ENCODE measurements around the gene MCIDAS.

Gene MCIDAS

DNA sequence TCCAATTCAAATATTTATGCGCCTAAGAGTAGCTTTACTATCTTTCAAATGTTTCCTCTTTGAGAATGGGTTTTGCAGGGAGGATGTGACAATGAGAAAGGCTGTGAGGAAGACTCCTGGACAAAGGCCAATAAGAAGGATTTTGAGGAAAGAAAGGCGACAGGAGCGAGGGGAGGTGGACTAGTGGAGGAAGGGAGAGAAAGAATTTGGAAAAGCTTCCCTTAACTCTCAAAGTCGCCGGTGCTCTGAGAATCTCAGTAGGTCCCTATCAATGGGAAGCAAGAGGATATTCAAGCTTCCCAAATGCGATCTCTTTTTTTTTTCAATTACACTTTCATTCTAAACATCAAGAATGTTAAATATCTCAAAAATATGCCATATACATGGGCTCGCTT is 51.3 kb downstream of the MCIDAS start:
- H3K9ac ChIP-seq (ENCODE audit: low read length) = no peak overlapping the region
- no peak overlapping the region for H2AFZ ChIP-seq (ENCODE audit: low read depth, low read length, severe bottlenecking)
- H3K79me2 ChIP-seq (ENCODE audit: insufficient read depth, low read length) = no peaks in the 10 kb centered on the region
- no peak for TF ChIP-seq EZH2phosphoT487 (conservative IDR thresholded peaks at IDR 0.05; ENCODE audit: low read length)
- TF ChIP-seq, protein P1, sequence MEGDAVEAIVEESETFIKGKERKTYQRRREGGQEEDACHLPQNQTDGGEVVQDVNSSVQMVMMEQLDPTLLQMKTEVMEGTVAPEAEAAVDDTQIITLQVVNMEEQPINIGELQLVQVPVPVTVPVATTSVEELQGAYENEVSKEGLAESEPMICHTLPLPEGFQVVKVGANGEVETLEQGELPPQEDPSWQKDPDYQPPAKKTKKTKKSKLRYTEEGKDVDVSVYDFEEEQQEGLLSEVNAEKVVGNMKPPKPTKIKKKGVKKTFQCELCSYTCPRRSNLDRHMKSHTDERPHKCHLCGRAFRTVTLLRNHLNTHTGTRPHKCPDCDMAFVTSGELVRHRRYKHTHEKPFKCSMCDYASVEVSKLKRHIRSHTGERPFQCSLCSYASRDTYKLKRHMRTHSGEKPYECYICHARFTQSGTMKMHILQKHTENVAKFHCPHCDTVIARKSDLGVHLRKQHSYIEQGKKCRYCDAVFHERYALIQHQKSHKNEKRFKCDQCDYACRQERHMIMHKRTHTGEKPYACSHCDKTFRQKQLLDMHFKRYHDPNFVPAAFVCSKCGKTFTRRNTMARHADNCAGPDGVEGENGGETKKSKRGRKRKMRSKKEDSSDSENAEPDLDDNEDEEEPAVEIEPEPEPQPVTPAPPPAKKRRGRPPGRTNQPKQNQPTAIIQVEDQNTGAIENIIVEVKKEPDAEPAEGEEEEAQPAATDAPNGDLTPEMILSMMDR (IDR thresholded peaks at IDR 0.05; ENCODE audit: insufficient read depth, low read length, poor library complexity, severe bottlenecking) = no peak
- H3K4me3 ChIP-seq (ENCODE audit: insufficient read depth, low read length, poor library complexity, severe bottlenecking) = no peak overlapping the region
- H4K20me1 ChIP-seq (ENCODE audit: low read depth, low read length) = no peaks in the 10 kb centered on the region
- H3K9me3 ChIP-seq (ENCODE audit: insufficient read depth, low read length) = no peaks in the 10 kb centered on the region
- H3K36me3 ChIP-seq (ENCODE audit: low read length) = no peaks in the 10 kb centered on the region
- H3K27me3 ChIP-seq (ENCODE audit: low read length) = no peaks in the 10 kb centered on the region
- H3K9me2 ChIP-seq (replicated peaks; ENCODE audit: insufficient read depth, low read length) = no peaks in the 10 kb centered on the region
- H3K4me2 ChIP-seq (ENCODE audit: low read depth, low read length, poor library complexity, severe bottlenecking) = peak overlapping the region; percentile 57
- peaks cover 6% of the 10 kb centered on the region; the same call in 1 of the 2 replicates for H3F3A ChIP-seq (ENCODE audit: insufficient read depth)
- no peak overlapping the region for H3K27ac ChIP-seq (ENCODE audit: low read depth, low read length)

DNA sequence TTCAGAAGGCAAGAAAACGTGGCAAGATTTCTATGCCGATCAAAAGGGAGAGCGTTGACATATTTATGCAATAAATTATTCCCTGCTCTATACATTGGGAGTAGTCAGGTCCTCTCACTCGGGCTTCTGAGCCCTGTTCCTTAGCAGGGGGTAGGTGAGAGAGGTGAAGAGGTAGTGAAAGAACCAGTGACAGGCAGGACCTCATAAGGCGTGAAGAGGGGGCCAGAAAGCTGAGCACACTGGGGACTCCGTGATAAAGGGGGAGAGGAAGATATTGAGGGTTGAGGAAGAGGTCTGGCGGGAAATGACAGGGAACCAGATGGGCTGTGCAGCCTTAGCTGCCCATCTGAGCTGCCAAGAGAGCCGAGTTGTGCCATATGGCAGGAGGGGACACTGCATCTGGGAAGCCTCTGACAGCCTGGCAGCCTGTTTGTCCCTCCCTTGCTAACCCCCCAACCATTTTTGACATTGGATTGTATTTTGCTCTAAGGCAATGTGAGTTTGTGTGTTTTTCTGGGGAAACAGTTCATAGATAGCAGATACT is 53.4 kb downstream of the MCIDAS start:
- Histone ChIP-seq H3K27ac (ENCODE audit: low read depth, low read length) (no peak overlapping the region), H3K9me2 (replicated peaks; ENCODE audit: insufficient read depth, low read length) (no peaks in the 10 kb centered on the region), H3K9me3 (ENCODE audit: insufficient read depth, low read length) (no peaks in the 10 kb centered on the region), H3K27me3 (ENCODE audit: low read length) (no peaks in the 10 kb centered on the region), H3F3A (ENCODE audit: insufficient read depth) (peaks cover 6% of the 10 kb centered on the region; the same call in 1 of the 2 replicates), H3K4me3 (ENCODE audit: insufficient read depth, low read length, poor library complexity, severe bottlenecking) (peak overlapping the region; percentile 44), H3K79me2 (ENCODE audit: insufficient read depth, low read length) (no peaks in the 10 kb centered on the region), H3K4me2 (ENCODE audit: low read depth, low read length, poor library complexity, severe bottlenecking) (peak overlapping the region; percentile 68), H3K9ac (ENCODE audit: low read length) (peak overlapping the region; percentile 42), H3K36me3 (ENCODE audit: low read length) (no peaks in the 10 kb centered on the region), H4K20me1 (ENCODE audit: low read depth, low read length) (no peaks in the 10 kb centered on the region), H2AFZ (ENCODE audit: low read depth, low read length, severe bottlenecking) (peak overlapping the region; percentile 78)
- TF ChIP-seq, protein P1 (IDR thresholded peaks at IDR 0.05; ENCODE audit: insufficient read depth, low read length, poor library complexity, severe bottlenecking) = no peak
- no peak for TF ChIP-seq EZH2phosphoT487 (conservative IDR thresholded peaks at IDR 0.05; ENCODE audit: low read length)

DNA sequence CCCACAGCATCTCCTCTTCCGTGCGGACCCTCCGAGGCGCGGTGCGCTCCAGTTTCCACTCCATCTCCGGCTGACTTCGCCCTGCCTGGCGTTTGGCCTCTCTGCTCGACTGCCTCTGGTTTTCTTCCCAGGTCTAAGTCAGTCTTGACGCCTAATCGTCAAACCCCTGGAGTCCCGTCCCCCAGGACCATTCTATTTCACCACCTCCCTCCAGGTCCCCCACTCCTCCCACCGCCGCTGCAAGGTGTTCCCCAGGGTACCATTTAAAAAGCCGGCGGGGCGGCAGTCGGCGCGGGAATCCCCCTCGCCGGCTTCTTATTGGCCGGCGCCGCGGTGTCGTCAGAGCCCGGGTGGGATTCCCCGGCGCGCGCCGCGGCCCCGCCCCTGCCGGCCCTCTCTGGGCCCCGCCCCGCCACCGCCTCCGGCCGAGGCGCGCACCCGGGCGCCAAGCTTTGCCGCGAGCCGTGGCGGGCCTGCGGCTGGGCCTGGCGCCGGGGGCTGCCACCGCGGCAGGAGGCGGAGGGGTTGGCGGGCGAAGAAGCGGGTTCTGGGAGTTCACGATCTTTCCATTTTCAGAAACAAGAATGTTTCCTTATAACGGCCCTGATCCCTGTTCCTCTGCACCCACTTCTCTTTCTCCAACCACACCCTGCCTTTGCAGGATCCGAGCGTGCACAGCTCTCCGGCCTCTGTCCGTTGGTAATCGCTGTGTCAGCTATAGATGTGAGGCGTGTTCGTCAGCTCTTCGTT is 54.0 kb downstream of the MCIDAS start, which contains the start of gene CDC20B:
TSS of gene CDC20B (minus strand) at position 241 of the 750 bp plus-strand sequence. CDS start at position 64, 177 bp downstream.
- H3K27ac ChIP-seq (ENCODE audit: low read depth, low read length) = no peak within 1 kb of the TSS
- H3K9ac ChIP-seq (ENCODE audit: low read length) = peak within 1 kb of the TSS; percentile 42

More for the DNA sequence above, 54.0 kb downstream of the MCIDAS start, which contains the start of gene CDC20B:
- Histone ChIP-seq H3K79me2 (ENCODE audit: insufficient read depth, low read length) (no peaks in the 10 kb centered on the region), H3K4me2 (ENCODE audit: low read depth, low read length, poor library complexity, severe bottlenecking) (peak within 1 kb of the TSS; percentile 68), H3K4me3 (ENCODE audit: insufficient read depth, low read length, poor library complexity, severe bottlenecking) (peak within 1 kb of the TSS; percentile 56), H3K36me3 (ENCODE audit: low read length) (no peaks in the 10 kb centered on the region), H3K9me2 (replicated peaks; ENCODE audit: insufficient read depth, low read length) (no peaks in the 10 kb centered on the region), H3K27me3 (ENCODE audit: low read length) (no peaks in the 10 kb centered on the region), H3F3A (ENCODE audit: insufficient read depth) (peaks cover 6% of the 10 kb centered on the region; the same call in 1 of the 2 replicates), H3K9me3 (ENCODE audit: insufficient read depth, low read length) (no peaks in the 10 kb centered on the region), H2AFZ (ENCODE audit: low read depth, low read length, severe bottlenecking) (peak within 1 kb of the TSS; percentile 78), H4K20me1 (ENCODE audit: low read depth, low read length) (no peaks in the 10 kb centered on the region)
- no peak for TF ChIP-seq EZH2phosphoT487 (conservative IDR thresholded peaks at IDR 0.05; ENCODE audit: low read length)
- TF ChIP-seq, protein P1 (IDR thresholded peaks at IDR 0.05; ENCODE audit: insufficient read depth, low read length, poor library complexity, severe bottlenecking) = no peak

Data from SU-DHL-6 (cell line).